SK-N-SH (cell line): ENCODE measurements around the gene CCNL2. TPM values are rescaled to one million over a fixed set of nuclear protein-coding genes. Genes with fewer than 3 reads are reported as not detected.
"Not testable (repeated sequence)": the region's sequence is repeated elsewhere in the genome, so short reads cannot be mapped to it uniquely, and the experiment has no call there.

Experiments
- CTCF ChIA-PET: fragments of 300-600, 350-600 bp; formaldehyde crosslinking; extraction: SDS; loops from one replicate; lab custom pipeline; 2021; lab: Yijun Ruan, JAX
- POLR2A ChIA-PET: fragments of 350-600 bp; sonication (Branson Sonifier 250); formaldehyde crosslinking; extraction: SDS; loops from one replicate; lab custom pipeline; 2020; ENCODE audit warnings: antibody characterized with exemption, inconsistent platforms; lab: Yijun Ruan, JAX
- DNase-seq: peaks from one replicate; pipeline ENCODE4 v3.0.0; 2012
- H2AFZ ChIP-seq: fragments of 200-600 bp; sonication (generic); 2 replicates; pipeline ENCODE4 v1.8.1; 2016; ENCODE audit warnings: antibody characterized with exemption, mild to moderate bottlenecking, low read depth
- H3F3A ChIP-seq: fragments of 200-600 bp; sonication (generic); replicated peaks from 2 replicates; pipeline ENCODE3; 2016; ENCODE audit warnings: antibody characterized with exemption, mild to moderate bottlenecking; ENCODE audit not compliant: insufficient read depth
- H3K27ac ChIP-seq, 2 experiments: fragments of 200-500 bp in 1 of 2; fragments of 200-600 bp in 1 of 2; sonication (Bioruptor generic) in 1 of 2; sonication (generic), shearing (Covaris generic) in 1 of 2; 2 replicates each; pipeline versions ENCODE4 v1.5.1 to v1.6.1; 2014 to 2016; ENCODE audit warnings: low read depth in 2 of 2, inconsistent platforms in 1 of 2, low read length in 1 of 2, mild to moderate bottlenecking in 1 of 2, mixed read lengths in 1 of 2
- H3K27me3 ChIP-seq: fragments of 200-600 bp; sonication (generic), shearing (Covaris generic); 2 replicates; pipeline ENCODE4 v1.6.1; 2016; ENCODE audit warnings: mixed run types; ENCODE audit not compliant: insufficient read depth
- H3K36me3 ChIP-seq, 2 experiments: fragments of 200-500 bp in 1 of 2; fragments of 200-600 bp in 1 of 2; sonication (Bioruptor generic) in 1 of 2; sonication (generic) in 1 of 2; replicated peaks in 1 of 2; 2 replicates each; pipeline versions ENCODE3 to v1.5.1; 2014 to 2016; ENCODE audit warnings: low read length in 1 of 2, mild to moderate bottlenecking in 1 of 2; ENCODE audit not compliant: insufficient read depth in 2 of 2, control insufficient read depth in 1 of 2
- H3K4me1 ChIP-seq, 2 experiments: fragments of 200-500 bp in 1 of 2; fragments of 200-600 bp in 1 of 2; sonication (Bioruptor generic) in 1 of 2; sonication (generic), shearing (Covaris generic) in 1 of 2; 2 replicates each; pipeline versions ENCODE4 v1.5.1 to v1.6.1; 2014 to 2016; ENCODE audit warnings: low read depth in 1 of 2, low read length in 1 of 2, mixed run types in 1 of 2; ENCODE audit not compliant: insufficient read depth in 2 of 2, control insufficient read depth in 1 of 2
- H3K4me2 ChIP-seq: fragments of 200-600 bp; sonication (generic), shearing (Covaris generic); 2 replicates; pipeline ENCODE4 v1.6.1; 2017; ENCODE audit warnings: mixed run types
- H3K4me3 ChIP-seq, 2 experiments: fragments of 200-500 bp in 1 of 2; fragments of 200-600 bp in 1 of 2; sonication (Bioruptor generic) in 1 of 2; sonication (generic), shearing (Covaris generic) in 1 of 2; 2 replicates each; pipeline versions ENCODE4 v1.5.1 to v1.8.1; 2014 to 2016; ENCODE audit warnings: low read depth in 2 of 2, inconsistent platforms in 1 of 2, low read length in 1 of 2, mild to moderate bottlenecking in 1 of 2, mixed read lengths in 1 of 2, moderate library complexity in 1 of 2
- H3K79me2 ChIP-seq: fragments of 200-600 bp; sonication (generic); 2 replicates; pipeline ENCODE4 v1.8.1; 2017; ENCODE audit warnings: mild to moderate bottlenecking; ENCODE audit not compliant: insufficient read depth
- H3K9ac ChIP-seq: fragments of 200-600 bp; sonication (generic); 2 replicates; pipeline ENCODE4 v1.6.1; 2017; ENCODE audit warnings: mixed run types
- H3K9me2 ChIP-seq: fragments of 200-600 bp; sonication (generic); 2 replicates; pipeline ENCODE4 v1.6.1; 2017; ENCODE audit warnings: mixed run types
- H3K9me3 ChIP-seq: fragments of 200-600 bp; sonication (generic); 2 replicates; pipeline ENCODE4 v1.6.1; 2017; ENCODE audit warnings: mixed run types, mild to moderate bottlenecking, moderate library complexity
- H4K20me1 ChIP-seq: fragments of 200-600 bp; sonication (generic); 2 replicates; pipeline ENCODE4 v1.6.1; 2017; ENCODE audit warnings: mild to moderate bottlenecking, mixed run types; ENCODE audit not compliant: insufficient read depth
- ELF1 ChIP-seq: IDR thresholded peaks from 2 replicates; pipeline ENCODE4 v1.4.0; 2012
- FOXM1 ChIP-seq: IDR thresholded peaks from 2 replicates; pipeline ENCODE4 v1.4.0; 2012; ENCODE audit warnings: low read depth, mild to moderate bottlenecking
- IRF3 ChIP-seq: fragments of 150-350 bp; IDR thresholded peaks from 2 replicates; pipeline ENCODE4 v1.6.1; 2016; ENCODE audit warnings: mild to moderate bottlenecking, low read depth, low read length
- RFX5 ChIP-seq: IDR thresholded peaks from 2 replicates; pipeline ENCODE4 v1.6.1; 2012; ENCODE audit warnings: mild to moderate bottlenecking, improper control_type of control experiment, low read length
- SIN3A ChIP-seq: IDR thresholded peaks from 2 replicates; pipeline ENCODE4 v1.6.1; 2012; ENCODE audit warnings: low read depth, mild to moderate bottlenecking, low read length, moderate library complexity, borderline replicate concordance
- TAF1 ChIP-seq: IDR thresholded peaks from 2 replicates; pipeline ENCODE4 v1.6.1; 2012; ENCODE audit warnings: low read depth, mild to moderate bottlenecking, low read length, moderate library complexity, borderline replicate concordance
- USF2 ChIP-seq: fragments of 150-350 bp; IDR thresholded peaks from 2 replicates; pipeline ENCODE4 v1.6.1; 2017; ENCODE audit warnings: antibody characterized with exemption, low read length, low read depth, borderline replicate concordance
- YY1 ChIP-seq: IDR thresholded peaks from 2 replicates; pipeline ENCODE4 v1.4.0; 2012; ENCODE audit warnings: low read depth, mild to moderate bottlenecking
- WGBS: methylation state at CpG from one replicate; pipeline ENCODE4 v1.1.6; 2017; ENCODE audit warnings: low lambda C conversion rate; 5-methylcytosine and 5-hydroxymethylcytosine counted together
- polyA plus RNA-seq, 3 experiments: library from polyadenylated mRNA; depleted of rRNA; stranded (reverse); fragments of >200 nt; gene quantifications; 2 replicates each; pipeline ENCODE4 v1.2.3, GENCODE V29; 2012
- TF ChIP-seq, protein P1 (sequence below): IDR thresholded peaks from 2 replicates; pipeline ENCODE4; 2012

The CCNL2 gene
- polyA plus RNA-seq, 1 of the 3 experiments (the other 2 are of a cell fraction), result 362 TPM

DNA sequence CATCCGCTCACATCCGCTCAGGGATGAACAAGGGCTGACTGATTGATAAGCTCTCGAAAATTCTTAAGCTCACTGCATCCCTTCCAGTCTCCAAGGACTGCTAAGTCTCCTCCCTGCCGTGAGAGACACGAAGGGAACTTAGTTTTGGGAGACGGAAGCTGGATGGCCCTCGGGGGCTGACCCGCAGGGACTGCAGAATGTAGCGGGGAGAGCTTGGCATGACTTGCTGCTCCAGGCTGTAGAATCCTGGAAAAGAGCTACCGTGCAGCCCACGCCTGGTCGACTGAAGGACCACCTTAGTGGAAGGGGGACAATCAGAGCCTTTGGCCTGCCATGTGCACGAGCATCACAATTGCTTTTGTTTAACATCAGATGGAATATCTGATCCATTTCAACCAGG is 16.6 kb upstream of the CCNL2 start:
- no peaks in the 10 kb centered on the region for H3K36me3 ChIP-seq
- H3K27ac ChIP-seq, result no peak overlapping the region
- no peaks in the 10 kb centered on the region for H3K27me3 ChIP-seq
- H4K20me1 ChIP-seq, result no peaks in the 10 kb centered on the region
- H3F3A ChIP-seq, result no peaks in the 10 kb centered on the region
- H3K4me1 ChIP-seq, result no peaks in the 10 kb centered on the region; a peak in 1 of 4 replicates
- H3K4me3 ChIP-seq, result no peak overlapping the region
- ChIA-PET POLR2A (interaction anchor here (1.0 kb wide), 1 partner anchor 8 kb away, joined by 3 read pairs; no protein-coding TSS in a partner anchor), CTCF (interaction anchor here (0.9 to 1.3 kb wide), 3 partner anchors 13 to 26 kb away, joined by 3 to 4 read pairs (median 3); partner anchors contain the start of gene CCNL2)
- TF ChIP-seq FOXM1 (no peak), USF2 (no peak), SIN3A (no peak), TAF1 (no peak), RFX5 (no peak), YY1 (no peak), IRF3 (no peak), ELF1 (no peak)
- TF ChIP-seq, protein P1, sequence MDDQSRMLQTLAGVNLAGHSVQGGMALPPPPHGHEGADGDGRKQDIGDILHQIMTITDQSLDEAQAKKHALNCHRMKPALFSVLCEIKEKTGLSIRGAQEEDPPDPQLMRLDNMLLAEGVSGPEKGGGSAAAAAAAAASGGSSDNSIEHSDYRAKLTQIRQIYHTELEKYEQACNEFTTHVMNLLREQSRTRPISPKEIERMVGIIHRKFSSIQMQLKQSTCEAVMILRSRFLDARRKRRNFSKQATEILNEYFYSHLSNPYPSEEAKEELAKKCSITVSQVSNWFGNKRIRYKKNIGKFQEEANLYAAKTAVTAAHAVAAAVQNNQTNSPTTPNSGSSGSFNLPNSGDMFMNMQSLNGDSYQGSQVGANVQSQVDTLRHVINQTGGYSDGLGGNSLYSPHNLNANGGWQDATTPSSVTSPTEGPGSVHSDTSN, result no peak
- WGBS, result 75% methylated on average over 13 of the region's 13 CpGs
- no peak overlapping the region for H3K4me2 ChIP-seq
- no peak for DNase-seq
- H3K9me2 ChIP-seq, result no peaks in the 10 kb centered on the region
- H3K9ac ChIP-seq, result no peak overlapping the region
- no peak overlapping the region for H2AFZ ChIP-seq
- no peaks in the 10 kb centered on the region for H3K79me2 ChIP-seq
- no peaks in the 10 kb centered on the region for H3K9me3 ChIP-seq

DNA sequence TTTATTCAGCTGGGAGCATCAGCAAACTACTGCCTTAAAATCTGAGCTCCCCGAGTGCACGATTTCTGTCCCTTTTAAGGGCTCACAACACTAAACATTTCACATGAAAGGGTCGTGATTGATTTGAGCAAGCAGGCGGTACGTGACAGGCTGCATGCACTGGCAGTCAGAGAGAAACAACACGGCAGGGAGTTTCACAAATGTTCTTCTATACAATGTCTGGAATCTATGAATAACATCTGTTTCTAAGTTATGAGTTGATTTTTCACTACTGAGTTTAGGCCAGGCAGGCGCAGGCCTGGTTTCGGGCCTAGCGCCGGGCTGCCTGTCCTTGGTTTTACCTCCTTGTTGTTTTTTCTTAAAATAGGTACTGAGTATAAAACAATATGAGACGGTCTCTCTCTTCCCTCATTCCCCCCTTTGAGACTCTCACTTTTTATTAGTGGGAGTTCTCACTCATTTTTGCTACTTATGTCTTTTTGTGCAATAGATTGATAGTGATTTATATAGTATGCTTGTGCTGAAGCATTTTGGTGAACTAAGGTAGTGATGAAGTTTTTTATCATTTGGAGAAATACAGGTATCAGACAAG is 13.3 kb upstream of the CCNL2 start:
- H3K9me3 ChIP-seq, DNase-seq, H3K9ac ChIP-seq, H3F3A ChIP-seq, H2AFZ ChIP-seq, H3K27me3 ChIP-seq, POLR2A ChIA-PET, H3K4me1 ChIP-seq, H3K4me2 ChIP-seq, H3K9me2 ChIP-seq, H3K27ac ChIP-seq, H3K36me3 ChIP-seq, H4K20me1 ChIP-seq, H3K4me3 ChIP-seq: not testable (repeated sequence)
- 89% methylated on average over 11 of the region's 11 CpGs for WGBS
- H3K79me2 ChIP-seq, result peaks cover 26% of the 10 kb centered on the region
- CTCF ChIA-PET, result interaction anchor here (0.9 to 1.6 kb wide), 2 partner anchors 40 to 93 kb away, joined by 4 read pairs; no protein-coding TSS in a partner anchor
